ENCODE measurements around the gene RARRES1. TPM values are rescaled to one million over a fixed set of nuclear protein-coding genes. Genes with fewer than 3 reads are reported as not detected.
"Not testable (repeated sequence)": the region's sequence is repeated elsewhere in the genome, so short reads cannot be mapped to it uniquely, and the experiment has no call there.

The RARRES1 gene
- polyA plus RNA-seq, 1 donor = 3.3 TPM

DNA sequence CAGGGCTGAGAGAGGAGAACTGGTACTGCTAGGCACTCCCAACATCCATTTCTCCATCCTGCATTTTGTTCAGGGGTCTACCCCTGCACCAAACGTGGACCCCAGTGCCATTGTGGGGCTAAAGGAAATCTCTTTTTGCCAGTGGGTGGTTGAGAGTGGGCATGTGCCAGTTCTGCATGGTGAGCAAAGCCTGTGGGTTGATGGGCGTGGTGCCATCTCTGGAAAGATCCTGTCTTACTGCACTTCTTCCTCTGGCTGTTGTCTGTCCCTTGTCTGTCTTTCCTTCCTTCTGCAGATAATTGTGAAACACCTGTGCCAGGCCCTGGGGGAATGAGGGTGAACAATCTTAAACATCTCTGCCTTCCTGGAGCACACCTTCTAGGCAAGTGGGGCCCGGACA, 1.4 kb upstream of the RARRES1 start:
- no peak for DNase-seq

DNA sequence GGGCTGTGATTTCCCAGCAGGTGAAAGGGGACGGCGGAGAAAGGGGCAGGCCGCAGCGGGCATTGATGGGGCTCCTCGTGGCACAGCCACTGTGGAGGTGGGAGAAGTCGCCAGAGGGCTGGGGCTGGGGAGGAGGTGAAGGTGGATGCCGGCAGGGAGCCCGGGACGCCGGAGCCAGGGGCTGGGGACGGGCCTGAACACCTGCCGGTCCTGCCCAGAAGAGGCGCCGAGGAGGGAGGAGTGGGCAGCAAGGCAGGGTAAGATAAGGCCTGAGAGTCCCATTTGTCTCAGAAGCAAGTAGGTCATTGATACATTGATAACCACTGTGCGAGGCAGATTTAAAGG, 571 bp upstream of the RARRES1 start:
- DNase-seq = no peak

DNA sequence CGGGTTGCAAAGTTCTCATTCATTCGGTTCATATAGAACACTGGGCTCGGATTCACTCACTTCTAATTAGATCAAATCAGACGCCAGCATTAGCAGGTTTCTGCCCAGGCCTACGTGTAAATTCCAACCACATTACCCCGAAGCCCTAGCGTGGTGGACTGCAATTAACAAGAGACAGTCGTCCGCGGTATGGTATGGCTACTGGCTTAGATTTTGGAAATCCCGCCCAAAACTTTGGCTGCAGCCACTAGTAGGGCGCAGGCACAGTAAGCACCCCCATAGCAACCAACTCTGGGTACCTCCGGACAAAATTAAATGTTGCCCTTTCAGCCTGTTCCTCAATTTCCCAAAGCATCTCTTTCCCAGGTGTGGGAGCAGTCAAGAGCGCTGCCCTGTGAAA, 771 bp downstream of the RARRES1 start:
- no peak for DNase-seq

DNA sequence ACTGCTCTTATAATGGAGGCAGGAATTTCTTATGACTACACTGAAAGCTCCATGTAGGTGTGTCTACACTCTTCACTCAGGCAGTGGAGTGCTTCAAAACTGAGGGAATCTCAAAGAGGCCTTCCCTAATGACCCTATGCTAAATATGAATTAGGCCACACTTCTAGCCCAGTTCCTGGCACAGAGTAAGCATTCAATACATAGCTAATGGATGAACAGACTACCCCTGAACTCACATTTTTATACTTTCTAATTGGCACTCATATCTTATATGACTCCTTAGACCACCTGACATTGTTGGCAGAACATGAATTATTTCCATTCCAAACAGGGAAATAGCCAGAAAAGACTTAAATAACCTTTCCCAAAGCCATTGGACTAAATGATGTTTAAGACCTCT, 3.4 kb downstream of the RARRES1 start:
- DNase-seq = no peak

DNA sequence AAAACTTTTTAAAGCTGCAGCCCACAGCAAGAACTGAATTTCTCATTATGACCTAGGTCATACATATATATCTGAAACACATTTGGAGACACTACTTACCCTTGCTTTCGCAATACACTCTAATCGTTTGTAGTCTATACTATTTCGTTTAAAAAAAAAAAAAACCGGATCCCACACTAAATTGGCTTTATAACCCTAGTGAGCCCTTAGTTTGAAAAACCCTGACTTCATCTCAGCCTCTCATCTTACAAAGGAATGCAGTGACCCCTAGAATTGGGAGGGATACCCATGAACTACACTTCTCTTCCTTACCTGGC, 4.2 kb downstream of the RARRES1 start:
- DNase-seq = no peak

DNA sequence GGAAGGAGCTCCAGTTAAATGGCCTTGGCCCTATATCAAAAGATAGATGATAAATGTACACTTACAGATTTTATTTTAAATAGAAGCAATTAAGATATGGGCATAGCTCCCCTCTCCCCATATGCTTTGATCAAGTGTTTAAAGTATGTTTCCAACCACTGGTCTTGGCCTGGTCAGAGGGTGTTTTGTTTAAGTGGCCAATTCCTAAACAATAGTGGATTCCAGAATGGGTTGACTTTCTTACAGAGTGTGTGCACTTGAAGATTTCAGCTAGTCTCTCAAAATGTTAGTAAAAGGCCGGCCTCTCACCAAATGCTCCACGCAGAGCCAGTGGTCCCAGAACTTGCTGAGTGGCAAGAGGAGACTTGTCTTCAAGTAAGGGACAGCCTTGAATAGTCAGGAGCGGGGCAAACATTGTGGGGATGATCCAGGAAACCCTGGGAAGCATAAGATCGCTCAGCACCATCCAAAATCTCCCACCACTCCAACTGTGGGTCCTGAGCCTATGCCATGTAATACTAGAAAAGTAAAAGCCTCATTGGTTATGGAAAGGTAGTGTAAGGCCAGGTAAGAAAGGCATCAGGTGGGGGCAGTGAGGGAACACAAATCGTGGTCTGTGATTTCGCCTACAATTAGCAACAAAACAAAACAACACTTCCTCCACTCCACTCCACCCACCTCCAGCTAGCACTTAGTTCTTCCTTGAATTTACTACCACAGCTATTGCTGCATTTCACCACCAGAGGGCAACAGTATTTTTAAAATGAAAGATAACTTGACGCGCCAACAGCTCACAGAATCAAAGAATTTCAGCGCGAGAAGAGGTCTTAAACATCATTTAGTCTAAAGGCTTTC, 4.8 kb downstream of the RARRES1 start:
- DNase-seq = peak; percentile 77

DNA sequence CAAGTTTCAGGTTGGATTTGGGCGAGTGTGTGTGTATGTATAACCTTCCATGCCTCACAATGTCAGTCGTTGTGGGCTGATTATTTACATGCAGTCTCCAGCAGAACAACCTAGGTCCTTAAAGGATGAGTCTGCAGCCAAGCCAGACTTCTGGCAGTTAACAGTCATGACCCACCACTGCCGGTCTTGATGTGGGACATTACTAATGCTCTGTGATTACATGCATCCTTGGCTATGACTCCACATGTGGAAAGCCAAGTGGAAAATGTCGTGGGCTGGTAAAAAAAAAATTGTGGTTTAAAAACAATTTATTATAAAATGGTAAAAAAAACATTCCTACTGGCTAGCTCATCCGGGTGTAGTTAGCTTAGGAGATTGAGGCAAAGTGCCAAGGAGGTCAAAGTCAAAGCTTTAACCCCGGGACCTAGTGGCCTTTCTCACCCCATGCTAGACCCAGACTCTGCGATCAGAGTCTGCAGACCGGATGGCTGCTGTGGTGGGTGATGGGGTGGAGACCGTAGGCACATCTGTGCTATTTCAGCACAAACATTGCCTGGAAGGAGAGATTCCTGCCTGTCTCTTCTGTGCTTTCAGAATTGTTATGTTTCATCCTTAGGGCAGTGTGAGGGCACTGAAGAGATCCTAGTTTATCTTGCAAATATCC, 6.8 kb downstream of the RARRES1 start:
- DNase-seq = peak; percentile 67

DNA sequence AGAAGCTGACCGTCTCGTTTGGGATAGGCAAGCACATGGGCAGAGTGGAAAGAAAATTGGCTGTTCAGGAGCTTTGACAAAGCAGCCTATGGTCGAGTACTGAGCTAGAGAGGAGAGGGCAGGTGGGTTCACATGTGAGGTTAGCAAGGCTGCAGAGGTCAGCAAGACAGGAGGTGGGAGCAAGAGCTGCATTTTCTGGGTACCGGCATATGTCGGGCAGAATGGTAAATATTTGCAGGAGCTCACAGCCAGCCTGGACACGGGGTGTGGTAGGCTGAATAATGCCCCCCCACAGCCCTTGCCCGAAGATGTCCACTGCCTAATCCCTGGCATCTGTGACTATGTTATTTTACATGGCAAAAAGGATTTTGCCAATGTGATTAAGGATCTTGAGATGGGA, 8.3 kb downstream of the RARRES1 start:
- DNase-seq = no peak

DNA sequence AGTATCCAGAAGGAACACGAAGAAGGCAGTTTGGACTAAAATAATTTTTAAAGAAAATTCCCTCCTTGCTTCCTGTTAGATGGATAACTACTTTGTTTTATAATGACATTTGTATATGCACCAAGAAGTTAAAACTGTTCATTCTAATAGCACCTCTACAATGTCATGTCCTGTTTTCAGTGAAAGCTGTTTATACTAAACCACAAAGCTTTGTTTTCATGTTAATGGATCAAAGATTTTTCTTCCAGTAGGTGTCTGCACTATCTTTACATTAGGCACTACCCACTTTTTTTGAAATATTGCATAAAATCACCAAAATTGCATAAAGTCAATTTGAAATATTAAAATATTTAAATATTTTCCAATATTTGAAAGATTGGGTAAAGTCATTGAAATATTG, 10.1 kb downstream of the RARRES1 start:
- DNase-seq = no peak

DNA sequence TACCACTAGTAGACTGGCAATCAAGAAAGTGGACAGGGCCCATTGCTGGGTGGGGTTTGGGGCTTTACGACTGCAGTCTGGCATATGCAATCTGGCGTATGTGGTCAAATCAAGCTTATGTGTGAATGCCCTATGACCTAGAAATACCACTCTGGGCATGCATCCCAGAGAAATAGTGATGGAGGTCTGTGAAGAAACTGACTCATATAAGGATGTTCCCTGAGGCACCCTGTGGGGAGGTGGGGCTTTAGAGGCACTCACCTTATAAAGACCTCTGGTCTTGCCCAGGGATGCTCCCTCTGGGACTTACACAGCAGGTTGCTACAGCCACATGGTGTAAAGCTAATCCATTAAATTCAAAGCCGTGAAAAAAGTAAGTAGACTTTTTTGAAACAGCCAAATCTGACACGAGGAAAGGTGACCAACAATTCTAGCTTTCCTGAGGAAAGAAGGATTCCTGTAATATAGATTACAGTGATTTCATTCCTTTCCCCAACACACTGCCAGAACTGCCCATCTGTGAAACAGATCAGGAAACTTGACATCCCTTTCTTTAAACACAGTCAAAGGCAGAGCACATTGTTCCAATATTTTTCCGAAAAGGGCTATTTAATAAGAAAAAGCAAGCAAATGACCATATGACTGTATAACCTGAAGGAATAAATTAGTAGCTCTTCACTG, 13.6 kb downstream of the RARRES1 start:
- peak; percentile 78 for DNase-seq

DNA sequence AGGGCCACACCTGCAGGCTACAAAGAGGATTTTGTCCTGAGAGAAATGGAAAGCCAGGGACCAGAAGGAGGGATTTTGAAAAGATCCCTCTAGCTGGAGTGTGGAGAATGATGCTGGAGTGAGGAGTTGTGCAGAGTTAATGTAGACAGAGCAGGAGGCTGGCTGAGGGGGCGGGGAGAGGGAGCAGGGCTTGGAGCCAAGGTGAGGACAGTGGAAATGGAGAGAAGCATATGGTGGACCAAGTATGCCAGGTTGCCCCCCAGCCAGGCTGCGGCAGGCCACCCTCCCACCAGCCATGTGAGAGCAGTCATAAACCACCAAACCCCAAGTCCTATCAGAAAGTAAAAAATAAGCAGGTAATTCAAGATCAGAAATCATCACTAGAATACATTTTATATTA, 14.7 kb downstream of the RARRES1 start:
- DNase-seq = no peak

DNA sequence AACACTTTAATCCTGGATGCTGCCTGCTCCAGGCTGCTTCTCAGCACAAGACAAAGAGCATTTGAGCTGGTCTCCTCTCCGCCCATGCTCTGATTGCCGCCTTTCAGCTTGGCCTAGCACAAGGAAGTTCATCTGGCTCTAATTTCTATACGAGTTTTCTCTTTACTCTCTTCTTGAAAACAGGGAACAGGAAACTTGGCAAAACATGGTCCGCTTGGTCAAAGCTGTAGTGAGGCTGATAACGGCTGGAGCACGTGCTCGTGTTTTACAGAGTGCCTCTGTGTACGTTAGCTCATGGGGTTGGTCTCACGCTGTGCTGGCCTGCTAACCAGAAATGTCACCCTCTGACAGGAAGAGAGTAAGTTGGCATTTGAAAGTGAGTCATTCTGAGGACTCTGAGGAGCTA, 19.2 kb downstream of the RARRES1 start:
- no peak for DNase-seq

DNA sequence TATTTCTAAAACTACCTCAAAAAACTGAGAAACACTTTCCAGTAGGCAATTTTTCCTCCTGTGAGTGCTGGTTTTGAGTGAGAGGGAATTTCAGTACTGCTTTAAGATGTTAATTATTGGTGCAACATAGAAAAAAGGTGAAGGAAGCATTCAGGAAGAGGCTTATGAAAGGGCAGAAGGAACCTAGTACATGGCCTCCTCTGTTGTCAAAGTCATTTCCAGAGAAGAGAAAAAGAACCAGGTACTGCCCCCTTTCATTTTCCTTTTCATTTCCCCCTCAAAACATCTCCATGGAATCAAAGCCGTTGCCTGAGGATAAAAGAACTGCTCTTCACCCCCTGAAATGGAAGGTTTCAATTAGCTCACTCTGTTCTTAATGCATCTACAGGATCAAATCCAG, 19.8 kb downstream of the RARRES1 start:
- no peak for DNase-seq

DNA sequence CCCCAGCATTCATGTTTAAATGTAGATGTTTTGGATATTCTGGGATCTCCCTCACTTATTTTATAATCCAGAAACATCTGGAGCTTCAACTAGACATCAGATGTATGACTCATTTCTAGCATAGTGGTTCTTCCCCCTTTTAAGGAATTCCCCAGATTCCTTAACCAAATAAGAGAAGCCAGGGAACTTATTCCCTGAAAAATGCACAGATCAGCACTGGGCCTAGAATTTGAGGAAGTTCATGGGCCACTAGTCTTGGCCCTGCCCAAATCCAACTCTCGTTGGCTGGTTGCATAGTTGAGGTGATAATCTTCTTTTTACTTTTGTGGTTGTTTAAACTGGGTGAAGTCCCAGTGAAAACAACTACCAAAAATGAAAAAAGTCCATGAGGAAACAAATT, 20.4 kb downstream of the RARRES1 start:
- DNase-seq = no peak

DNA sequence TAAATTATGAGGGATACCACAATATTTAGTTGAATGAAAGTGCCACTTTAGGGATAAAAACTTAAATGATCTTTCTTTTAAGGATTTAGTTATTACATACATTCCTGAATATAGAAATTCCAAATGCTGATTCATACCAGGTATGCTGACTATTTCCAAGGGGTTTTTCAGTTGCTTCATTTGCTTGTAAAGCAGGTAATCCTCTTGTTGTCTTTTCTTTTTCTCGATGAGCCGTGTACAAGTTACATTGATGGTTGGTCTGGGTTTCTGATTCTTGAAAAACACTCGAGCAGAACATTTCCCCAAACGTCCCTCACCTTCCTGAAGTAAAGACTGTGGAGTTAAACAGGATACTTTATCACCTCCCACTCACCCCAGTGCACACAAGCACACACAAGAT, 21.7 kb downstream of the RARRES1 start:
- no peak for DNase-seq

DNA sequence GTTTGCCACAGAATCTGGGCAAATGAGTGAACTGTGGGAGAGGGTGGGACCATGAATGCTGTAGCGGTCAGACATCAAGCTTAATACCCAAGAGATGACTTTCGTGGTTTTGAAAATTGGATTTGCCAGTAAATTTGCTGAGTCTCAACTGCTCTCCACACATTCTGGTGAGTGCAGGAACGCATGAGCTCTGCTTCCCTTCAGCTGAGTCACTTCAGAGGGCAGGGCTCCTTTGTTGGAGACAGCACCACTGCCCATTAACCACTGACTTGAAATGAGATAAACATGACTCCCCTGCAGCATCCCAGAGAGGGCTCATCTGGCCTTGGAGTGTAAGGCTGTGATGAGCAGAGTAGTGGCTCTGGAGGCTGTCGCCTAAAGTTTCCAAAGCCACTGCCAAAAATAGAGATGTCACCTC, 22.6 kb downstream of the RARRES1 start:
- no peak for DNase-seq

DNA sequence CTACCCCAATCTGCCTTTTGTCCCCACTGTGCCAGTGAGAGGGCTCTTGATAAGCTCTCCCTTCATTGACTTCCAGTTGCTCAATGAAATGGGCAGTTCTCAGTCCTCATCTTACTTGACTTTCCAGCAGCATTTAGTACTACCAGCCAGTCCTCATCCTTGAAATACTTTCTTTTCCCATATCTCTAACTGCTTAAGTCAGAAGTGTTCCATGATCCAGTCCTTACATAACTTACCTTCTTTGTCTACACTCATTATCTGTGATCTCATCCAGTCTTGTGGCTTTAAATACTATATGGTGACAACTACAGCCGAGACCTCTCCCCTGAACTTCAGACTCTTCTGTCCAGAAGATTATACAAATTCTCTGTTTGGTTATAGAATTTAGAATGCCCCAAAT, 28.7 kb downstream of the RARRES1 start:
- DNase-seq = no peak

DNA sequence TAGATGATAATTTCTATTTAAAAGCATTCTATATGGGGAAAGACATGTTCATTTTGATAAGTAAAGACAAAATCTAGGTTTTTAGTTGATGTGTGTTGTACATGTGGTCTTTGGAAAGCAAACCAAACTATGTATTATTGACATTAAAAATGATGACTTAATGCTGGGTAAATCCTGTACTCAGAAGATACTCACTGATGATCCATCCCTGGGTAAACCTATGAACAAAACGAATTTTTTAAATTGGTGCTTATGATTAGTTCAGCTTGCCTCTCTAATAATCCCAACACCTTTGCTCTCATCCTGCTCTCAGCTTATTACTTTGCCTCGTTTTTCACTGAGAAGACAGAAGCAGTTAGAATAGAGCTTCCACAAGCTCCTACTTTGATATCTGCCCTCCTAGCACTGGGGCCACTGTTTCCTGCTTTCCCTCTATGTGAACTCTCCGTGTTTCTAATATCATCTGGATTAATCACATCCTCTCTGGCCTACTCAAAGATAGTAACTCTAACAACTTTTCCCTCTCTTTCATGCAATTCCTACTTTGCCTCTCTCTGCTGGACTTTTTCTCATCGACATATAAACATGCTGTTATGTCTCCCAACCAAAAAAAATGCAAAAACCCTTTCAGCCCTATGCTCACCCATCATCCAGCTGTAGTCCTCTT, 29.3 kb downstream of the RARRES1 start:
- no peak for DNase-seq

DNA sequence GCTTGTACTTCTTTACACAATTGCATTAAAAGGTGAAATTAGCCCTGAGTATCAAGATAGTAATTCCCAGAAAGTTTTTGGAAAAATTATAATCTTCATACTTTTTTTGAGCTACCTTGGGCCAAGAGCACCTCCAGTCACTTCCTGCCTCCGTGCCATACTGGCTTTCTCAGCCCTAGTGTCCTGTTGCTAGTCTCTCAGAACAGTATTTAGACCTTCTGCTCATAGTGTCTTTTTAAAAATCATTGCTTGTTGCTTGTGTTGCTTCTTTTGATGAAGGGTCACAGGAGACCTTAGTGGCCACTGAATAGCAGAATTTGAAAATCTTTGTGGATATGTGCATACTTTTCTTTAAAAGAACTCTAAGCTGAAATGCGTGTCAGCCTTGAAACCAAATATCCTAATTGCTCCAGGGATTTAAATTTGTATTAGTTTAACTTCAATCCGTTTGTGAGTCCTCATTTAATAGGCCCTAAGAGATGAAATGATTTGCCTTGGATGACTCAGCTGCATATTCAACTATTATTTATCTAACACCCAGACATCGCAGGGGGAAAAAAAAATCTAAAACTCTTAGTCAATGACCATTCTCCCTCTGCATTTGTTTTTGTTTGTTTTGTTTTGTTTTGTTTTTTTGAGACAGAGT, 30.7 kb downstream of the RARRES1 start:
- no peak for DNase-seq

DNA sequence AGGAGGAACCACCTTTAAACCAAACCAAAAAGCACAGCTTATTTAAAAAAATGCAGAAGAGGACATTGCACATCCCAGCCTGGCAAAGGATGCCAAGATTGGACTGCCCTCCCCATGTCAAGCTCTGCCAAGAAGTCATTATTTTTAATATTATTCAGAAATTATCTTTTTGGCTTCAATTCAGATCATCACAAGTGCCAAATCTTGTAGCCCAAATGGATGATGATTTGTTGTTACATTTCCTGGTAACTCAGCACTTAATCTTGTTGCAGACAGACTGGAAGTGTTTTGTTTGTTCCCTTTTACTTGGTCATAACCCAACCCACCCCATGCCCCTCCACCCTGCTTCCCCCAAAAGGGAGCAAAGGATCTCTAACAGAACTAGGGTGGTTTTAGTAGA, 31.7 kb downstream of the RARRES1 start:
- no peak for DNase-seq

DNA sequence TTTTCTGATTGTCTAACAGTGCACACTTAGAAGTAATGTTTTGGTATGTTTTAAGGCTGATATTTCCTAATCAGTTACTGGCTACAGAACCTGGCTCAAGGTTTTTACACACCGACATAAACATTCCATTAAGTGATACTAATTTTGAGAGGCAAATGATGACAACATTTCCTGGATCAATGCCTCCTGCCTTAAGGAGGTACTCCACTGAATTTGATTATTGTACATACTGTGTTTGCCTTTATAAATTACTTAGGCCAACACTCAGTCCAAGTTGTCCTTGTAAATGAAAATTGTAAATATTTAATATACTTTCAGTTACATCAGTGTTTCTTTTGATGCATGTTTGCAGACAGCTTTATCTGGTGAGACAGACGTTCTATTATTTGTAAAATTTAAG, 35.6 kb downstream of the RARRES1 start:
- DNase-seq = no peak

DNA sequence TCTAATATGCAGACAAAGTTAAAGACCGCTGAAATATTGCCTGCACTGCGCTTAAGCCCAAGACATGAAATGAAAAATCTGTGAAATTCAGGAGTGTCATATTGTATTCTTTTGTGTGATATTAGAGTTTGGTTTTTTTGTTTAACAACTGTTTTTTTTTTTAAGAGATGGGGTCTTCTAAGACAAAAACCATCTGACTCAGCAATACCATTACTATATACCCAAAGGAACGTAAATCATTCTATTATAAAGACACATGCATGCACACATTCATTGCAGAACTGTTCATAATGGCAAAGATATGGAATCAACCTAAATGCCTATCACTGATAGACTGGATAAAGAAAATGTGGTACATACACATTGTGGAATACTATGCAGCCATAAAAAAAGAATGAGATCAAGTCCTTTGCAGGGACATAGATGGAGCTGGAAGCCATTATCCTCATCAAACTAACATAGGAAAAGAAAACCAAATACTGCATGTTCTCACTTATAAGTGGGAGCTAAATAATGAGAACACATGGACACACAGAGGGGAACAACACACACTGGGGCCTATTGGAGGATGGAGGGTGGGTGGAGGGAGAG, 38.3 kb downstream of the RARRES1 start:
- not testable (repeated sequence) for DNase-seq

DNA sequence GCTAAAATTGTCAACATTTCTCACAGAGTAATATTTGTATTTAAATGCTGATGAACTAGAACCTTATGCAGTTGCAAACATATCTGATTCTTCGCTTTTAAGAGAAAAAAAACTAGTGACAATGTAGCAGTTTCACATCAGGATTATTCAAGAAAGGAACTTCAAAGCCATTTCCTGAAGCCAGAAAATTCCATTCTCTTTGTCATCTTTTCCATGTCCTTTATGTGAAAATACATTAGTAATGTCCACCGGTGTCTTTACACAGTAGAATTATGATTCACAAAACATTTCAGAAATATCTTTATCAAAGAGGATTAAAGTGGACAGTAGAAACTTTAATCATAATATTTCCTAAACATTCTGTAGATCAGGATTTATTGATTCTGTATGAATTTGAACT, 47.1 kb downstream of the RARRES1 start:
- no peak for DNase-seq

All from hindlimb muscle (tissue), 1 donor.